ENCODE data around the gene UBR4. TPM values are rescaled to one million over a fixed set of nuclear protein-coding genes. Genes with fewer than 3 reads are reported as not detected.

The UBR4 gene
- total and polyA plus RNA-seq, 12 donors = 82.3 to 278 (median 119) TPM

DNA sequence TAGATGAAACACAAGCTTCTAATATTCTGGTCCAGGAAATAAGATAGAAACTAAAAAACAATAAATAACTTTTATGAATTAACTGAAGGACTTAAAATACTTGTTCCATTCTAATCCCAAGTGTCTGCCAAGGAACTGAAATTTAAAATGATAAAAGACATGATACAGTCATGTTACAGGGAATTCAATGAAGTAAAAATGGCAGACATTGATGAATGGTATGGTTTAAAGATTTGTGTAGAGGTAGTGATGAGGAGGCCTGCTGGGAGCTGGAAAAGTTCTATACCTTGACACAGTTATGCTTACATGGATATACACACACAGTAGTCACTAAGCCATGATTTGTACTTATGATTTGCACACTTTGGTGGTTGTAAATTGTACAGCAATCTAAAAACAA lies 2.1 kb upstream of the UBR4 start:
- no peak for DNase-seq
- Histone ChIP-seq H3K9me3 (replicated peaks in 1 of 3) (no peaks in the 10 kb centered on the region), H3K27me3 (no peaks in the 10 kb centered on the region), H3K4me3 (no peak overlapping the region), H3K27ac (no peak overlapping the region), H3K4me1 (replicated peaks in 1 of 2) (peaks cover 17 to 44% of the 10 kb centered on the region in 2 donors), H3K36me3 (replicated peaks in 1 of 2) (peaks cover 0 to 6% of the 10 kb centered on the region in 2 donors)
- intact Hi-C loops (cut with DNase I) = no loop called here
- TF ChIP-seq, protein P1, sequence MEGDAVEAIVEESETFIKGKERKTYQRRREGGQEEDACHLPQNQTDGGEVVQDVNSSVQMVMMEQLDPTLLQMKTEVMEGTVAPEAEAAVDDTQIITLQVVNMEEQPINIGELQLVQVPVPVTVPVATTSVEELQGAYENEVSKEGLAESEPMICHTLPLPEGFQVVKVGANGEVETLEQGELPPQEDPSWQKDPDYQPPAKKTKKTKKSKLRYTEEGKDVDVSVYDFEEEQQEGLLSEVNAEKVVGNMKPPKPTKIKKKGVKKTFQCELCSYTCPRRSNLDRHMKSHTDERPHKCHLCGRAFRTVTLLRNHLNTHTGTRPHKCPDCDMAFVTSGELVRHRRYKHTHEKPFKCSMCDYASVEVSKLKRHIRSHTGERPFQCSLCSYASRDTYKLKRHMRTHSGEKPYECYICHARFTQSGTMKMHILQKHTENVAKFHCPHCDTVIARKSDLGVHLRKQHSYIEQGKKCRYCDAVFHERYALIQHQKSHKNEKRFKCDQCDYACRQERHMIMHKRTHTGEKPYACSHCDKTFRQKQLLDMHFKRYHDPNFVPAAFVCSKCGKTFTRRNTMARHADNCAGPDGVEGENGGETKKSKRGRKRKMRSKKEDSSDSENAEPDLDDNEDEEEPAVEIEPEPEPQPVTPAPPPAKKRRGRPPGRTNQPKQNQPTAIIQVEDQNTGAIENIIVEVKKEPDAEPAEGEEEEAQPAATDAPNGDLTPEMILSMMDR (IDR thresholded peaks at IDR 0.05) = no peak
- no peak for TF ChIP-seq POLR2A (IDR thresholded peaks at IDR 0.05)

DNA sequence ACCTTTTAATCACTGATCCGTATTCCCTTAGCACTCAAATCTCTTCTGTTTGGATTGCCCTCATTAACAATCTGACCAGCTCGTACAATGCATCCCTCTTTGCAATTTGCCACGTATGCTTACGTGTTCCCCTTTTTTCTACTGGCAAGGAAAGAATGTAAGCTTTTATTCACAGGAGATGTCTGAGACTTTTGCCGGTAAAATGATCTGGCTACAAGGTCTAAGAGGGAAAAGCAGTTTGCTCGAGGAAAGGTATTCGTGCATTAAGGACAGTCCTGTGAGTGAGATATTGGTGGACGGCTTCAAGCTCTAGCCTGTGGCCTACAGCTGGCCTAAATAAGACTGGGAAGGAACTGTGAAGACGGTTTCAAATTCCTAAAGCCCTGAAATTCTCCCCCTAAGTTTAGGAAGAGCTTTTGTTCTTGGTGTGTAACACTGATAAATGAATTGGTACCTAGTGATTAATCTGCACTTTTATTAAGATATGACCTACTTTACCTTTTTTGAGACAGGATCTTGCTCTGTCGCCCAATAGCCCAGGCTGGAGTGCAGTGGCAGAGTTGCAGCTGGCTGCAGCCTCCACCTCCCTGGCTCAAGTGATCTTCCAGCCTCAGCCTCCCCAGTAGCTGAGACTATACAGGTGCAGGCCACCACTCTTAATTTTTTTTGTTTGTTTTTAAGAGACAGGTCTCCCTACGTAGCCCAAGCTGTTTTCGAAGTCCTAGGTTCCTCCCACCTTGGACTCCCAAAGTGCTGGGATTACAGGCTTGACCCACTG lies 895 bp upstream of the UBR4 start:
- DNase-seq = no peak
- H3K27ac ChIP-seq = peak overlapping the region; percentile 88 to 98 (median 96)
- peaks cover 17 to 54% of the 10 kb centered on the region in 2 donors for H3K4me1 ChIP-seq (replicated peaks in 1 of 2)
- peak overlapping the region in 3 of 4 donors; percentile 69 to 94 (median 84) for H3K4me3 ChIP-seq
- intact Hi-C loops (cut with DNase I) = no loop called here
- no peaks in the 10 kb centered on the region for H3K27me3 ChIP-seq
- WGBS, 4 donors = 17 to 21% (median 20%) methylated on average over 12 of the region's 12 CpGs
- no peaks in the 10 kb centered on the region for H3K9me3 ChIP-seq (replicated peaks in 1 of 3)
- no peak for TF ChIP-seq POLR2A (IDR thresholded peaks at IDR 0.05)
- TF ChIP-seq, protein P1 (IDR thresholded peaks at IDR 0.05) = no peak
- no peaks in the 10 kb centered on the region for H3K36me3 ChIP-seq (replicated peaks in 1 of 2)

DNA sequence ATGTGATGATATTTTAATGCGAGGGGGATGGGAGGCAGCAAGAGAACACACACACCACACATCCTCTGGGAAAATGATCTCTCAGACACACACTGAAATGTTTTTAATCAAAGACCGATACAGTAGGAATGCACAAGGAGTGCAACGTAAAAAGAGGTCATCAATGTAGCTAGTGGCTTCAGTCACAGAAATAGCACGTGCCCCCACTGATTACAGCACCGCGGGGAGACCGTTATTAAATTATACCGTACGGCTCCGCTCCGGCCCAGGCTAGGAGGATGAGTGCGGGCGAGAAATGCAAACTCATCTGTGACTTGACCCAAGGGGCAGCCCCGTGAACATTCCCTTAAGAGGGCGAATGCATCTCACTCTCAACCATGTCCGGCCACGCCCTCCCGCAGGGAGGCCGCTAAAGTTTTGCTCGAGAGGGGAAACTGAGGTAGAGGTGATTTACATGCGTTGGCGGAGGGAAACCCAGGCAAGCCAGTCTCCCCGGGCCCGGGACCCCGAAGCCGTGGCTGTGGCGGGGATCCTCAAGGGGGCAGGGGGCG lies 552 bp downstream of the UBR4 start:
- no peaks in the 10 kb centered on the region for H3K9me3 ChIP-seq (replicated peaks in 1 of 3)
- H3K36me3 ChIP-seq (replicated peaks in 1 of 2) = no peaks in the 10 kb centered on the region
- peaks cover 17 to 69% of the 10 kb centered on the region in 2 donors for H3K4me1 ChIP-seq (replicated peaks in 1 of 2)
- H3K27ac ChIP-seq = peak overlapping the region; percentile 88 to 98 (median 96)
- WGBS, 4 donors = 0 to 2% (median 0%) methylated on average over 16 to 28 of the region's 28 CpGs
- intact Hi-C loops (cut with DNase I) = no loop called here
- TF ChIP-seq POLR2A (IDR thresholded peaks at IDR 0.05) = no peak
- TF ChIP-seq, protein P1 (IDR thresholded peaks at IDR 0.05) = no peak
- H3K27me3 ChIP-seq = no peaks in the 10 kb centered on the region
- H3K4me3 ChIP-seq = peak overlapping the region; percentile 46 to 94 (median 76)
- DNase-seq = peak in 6 of 7 donors; percentile 38 to 72 (median 43)

DNA sequence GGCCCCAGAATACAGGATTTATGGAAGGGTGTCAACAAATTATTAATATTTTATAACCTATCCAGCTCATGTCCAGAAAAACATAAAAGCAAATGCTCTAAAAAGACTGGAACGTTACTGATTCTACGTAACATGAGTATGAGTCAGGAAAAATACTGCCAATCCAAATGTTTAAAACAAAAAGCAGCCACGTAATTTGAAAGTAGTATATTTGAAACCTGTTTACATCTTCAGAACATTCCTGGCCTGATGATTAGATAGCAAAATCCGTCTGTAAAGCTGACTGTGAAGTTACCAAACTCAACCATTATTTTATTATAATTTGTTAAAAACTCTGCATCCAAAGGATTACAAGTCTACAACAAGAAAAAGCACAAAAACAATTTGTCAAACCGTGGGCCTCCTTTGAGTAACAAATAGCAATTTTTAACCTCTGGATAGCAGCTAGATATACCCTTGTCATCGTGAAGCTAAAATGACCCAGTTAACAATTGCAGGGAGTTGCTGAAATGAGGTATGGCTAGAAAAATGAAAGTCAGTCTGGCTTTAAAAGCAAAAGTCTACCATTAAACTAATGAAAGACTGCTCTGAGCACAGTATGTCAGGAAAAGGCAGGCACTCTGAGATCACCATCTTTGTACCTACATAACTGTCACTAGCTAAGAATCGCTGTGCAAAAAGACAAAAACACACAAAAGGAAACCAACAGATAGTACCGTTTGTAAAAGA lies 1.2 kb downstream of the UBR4 start:
- Histone ChIP-seq H3K4me1 (replicated peaks in 1 of 2) (peaks cover 18 to 69% of the 10 kb centered on the region in 2 donors), H3K27ac (peak overlapping the region; percentile 88 to 98 (median 96)), H3K27me3 (no peaks in the 10 kb centered on the region), H3K9me3 (replicated peaks in 1 of 3) (no peaks in the 10 kb centered on the region), H3K36me3 (replicated peaks in 1 of 2) (no peaks in the 10 kb centered on the region), H3K4me3 (peak overlapping the region in 3 of 4 donors; percentile 69 to 94 (median 84))
- WGBS, 4 donors = 11 to 16% (median 14%) methylated on average over 8 of the region's 8 CpGs
- DNase-seq = no peak
- intact Hi-C loops (cut with DNase I) = no loop called here
- TF ChIP-seq POLR2A (IDR thresholded peaks at IDR 0.05) = peak in 1 of 2 donors; percentile 28
- TF ChIP-seq, protein P1 (IDR thresholded peaks at IDR 0.05) = no peak
